ENCODE results near the gene TMEM79. TPM values are rescaled to one million over a fixed set of nuclear protein-coding genes. Genes with fewer than 3 reads are reported as not detected.
A peak's percentile ranks its signal among the peaks of the same experiment; 100 is the strongest.

The TMEM79 gene
- total RNA-seq, 1 donor from 2014 or later: 1.5 TPM

- H3K27me3 ChIP-seq (ENCODE audit: low read depth): no peaks in the 10 kb centered on the region
- no peak overlapping the region for H3K4me3 ChIP-seq
- H3K36me3 ChIP-seq: peaks cover 17% of the 10 kb centered on the region
- H3K27ac ChIP-seq (replicated peaks): no peak overlapping the region
- H3K4me1 ChIP-seq: peaks cover 19% of the 10 kb centered on the region
- no peaks in the 10 kb centered on the region for H3K9me3 ChIP-seq (replicated peaks)
- DNase-seq: no peak
- intact Hi-C loops (cut with micrococcal nuclease): no loop called here
- TF ChIP-seq, protein P1, sequence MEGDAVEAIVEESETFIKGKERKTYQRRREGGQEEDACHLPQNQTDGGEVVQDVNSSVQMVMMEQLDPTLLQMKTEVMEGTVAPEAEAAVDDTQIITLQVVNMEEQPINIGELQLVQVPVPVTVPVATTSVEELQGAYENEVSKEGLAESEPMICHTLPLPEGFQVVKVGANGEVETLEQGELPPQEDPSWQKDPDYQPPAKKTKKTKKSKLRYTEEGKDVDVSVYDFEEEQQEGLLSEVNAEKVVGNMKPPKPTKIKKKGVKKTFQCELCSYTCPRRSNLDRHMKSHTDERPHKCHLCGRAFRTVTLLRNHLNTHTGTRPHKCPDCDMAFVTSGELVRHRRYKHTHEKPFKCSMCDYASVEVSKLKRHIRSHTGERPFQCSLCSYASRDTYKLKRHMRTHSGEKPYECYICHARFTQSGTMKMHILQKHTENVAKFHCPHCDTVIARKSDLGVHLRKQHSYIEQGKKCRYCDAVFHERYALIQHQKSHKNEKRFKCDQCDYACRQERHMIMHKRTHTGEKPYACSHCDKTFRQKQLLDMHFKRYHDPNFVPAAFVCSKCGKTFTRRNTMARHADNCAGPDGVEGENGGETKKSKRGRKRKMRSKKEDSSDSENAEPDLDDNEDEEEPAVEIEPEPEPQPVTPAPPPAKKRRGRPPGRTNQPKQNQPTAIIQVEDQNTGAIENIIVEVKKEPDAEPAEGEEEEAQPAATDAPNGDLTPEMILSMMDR (IDR thresholded peaks at IDR 0.05; ENCODE audit: borderline replicate concordance): no peak
Observed at GRCh38 chr1:156289857-156290256, 5.7 kb downstream of the TMEM79 start.

GRCh38 chr1:156291226-156292061, 7.3 kb downstream of the TMEM79 start:
- H3K9me3 ChIP-seq (replicated peaks): no peaks in the 10 kb centered on the region
- H3K27me3 ChIP-seq (ENCODE audit: low read depth): no peaks in the 10 kb centered on the region
- H3K36me3 ChIP-seq: peaks cover 14% of the 10 kb centered on the region
- TF ChIP-seq, protein P1 (IDR thresholded peaks at IDR 0.05; ENCODE audit: borderline replicate concordance): no peak
- peak overlapping the region; percentile 64 for H3K4me3 ChIP-seq
- peak overlapping the region; percentile 77 for H3K27ac ChIP-seq (replicated peaks)
- peak; percentile 90 for DNase-seq
- intact Hi-C loops (cut with micrococcal nuclease): no loop called here
- H3K4me1 ChIP-seq: peaks cover 31% of the 10 kb centered on the region

- Histone ChIP-seq H3K9me3 (replicated peaks) (no peaks in the 10 kb centered on the region), H3K4me1 (peaks cover 31% of the 10 kb centered on the region), H3K27me3 (ENCODE audit: low read depth) (no peaks in the 10 kb centered on the region), H3K36me3 (peaks cover 8% of the 10 kb centered on the region), H3K4me3 (no peak overlapping the region), H3K27ac (replicated peaks) (no peak overlapping the region)
- no peak for DNase-seq
- TF ChIP-seq, protein P1 (IDR thresholded peaks at IDR 0.05; ENCODE audit: borderline replicate concordance): no peak
- intact Hi-C loops (cut with micrococcal nuclease): no loop called here
Observed at GRCh38 chr1:156293098-156293434, 8.9 kb downstream of the TMEM79 start.

DNA sequence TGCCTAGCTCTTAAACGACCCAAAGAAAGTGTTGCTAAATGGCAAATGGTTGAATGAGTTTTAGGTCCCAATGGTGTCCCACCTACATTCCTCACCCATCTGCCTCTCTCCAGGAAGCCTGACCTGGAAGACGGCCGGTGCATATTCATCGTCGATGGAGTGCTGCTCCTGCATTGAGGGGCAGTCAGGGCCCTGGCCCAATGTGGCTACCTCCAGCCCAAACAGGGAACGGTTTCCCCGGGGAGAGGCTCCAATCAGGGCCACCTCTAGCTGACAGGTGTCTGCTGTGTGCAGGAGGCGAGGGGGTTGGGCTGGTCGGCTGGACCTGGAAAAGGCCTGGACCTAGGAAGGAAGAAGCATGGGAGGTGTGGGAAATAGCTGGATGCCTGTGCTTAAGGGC, 9.8 kb downstream of the TMEM79 start:
- TF ChIP-seq, protein P1 (IDR thresholded peaks at IDR 0.05; ENCODE audit: borderline replicate concordance): no peak

DNA sequence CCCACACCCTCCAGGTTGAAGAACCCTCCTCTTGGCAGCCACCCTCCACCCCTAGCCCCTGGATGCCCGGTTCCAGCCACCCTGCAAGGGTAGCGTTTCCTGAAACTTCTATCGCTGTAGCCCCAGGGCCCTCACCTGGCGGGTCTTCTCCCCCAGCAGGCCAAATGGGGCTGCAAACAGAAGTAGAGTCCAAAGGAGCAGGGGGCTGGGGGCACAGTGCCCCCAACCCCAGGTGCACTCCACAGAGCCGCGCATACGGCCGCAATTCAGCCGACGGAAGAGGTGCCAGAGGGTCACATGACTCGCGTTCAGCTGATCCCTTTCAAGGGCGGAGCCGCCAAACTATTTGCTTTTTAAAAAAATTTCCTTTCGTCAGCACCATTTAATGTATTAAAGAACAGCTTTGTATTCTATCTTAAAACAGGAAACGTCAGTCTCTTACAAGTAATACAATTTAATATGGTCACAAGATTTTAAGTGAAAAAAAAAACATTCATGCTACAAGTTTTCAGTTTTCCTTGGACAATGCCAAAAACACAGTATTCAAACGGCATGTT, 11.3 kb downstream of the TMEM79 start, which contains the start of gene GLMP:
Gene GLMP, minus strand, starts transcription at position 289 of the 557 bp plus-strand sequence. Its CDS starts 34 bp downstream, at position 255.
- TF ChIP-seq, protein P1 (IDR thresholded peaks at IDR 0.05; ENCODE audit: borderline replicate concordance): no peak
- Histone ChIP-seq H3K27me3 (ENCODE audit: low read depth) (no peaks in the 10 kb centered on the region), H3K4me3 (peak within 1 kb of the TSS; percentile 81), H3K4me1 (peaks cover 31% of the 10 kb centered on the region), H3K9me3 (replicated peaks) (no peaks in the 10 kb centered on the region), H3K36me3 (no peaks in the 10 kb centered on the region), H3K27ac (replicated peaks) (peak within 1 kb of the TSS; percentile 66)
- intact Hi-C loops (cut with micrococcal nuclease): no loop called here
- DNase-seq: peak; percentile 65

More for the DNA sequence above, 9.8 kb downstream of the TMEM79 start:
- Histone ChIP-seq H3K27me3 (ENCODE audit: low read depth) (no peaks in the 10 kb centered on the region), H3K36me3 (peaks cover under 1% of the 10 kb centered on the region), H3K4me3 (no peak overlapping the region), H3K9me3 (replicated peaks) (no peaks in the 10 kb centered on the region), H3K4me1 (peaks cover 31% of the 10 kb centered on the region), H3K27ac (replicated peaks) (no peak overlapping the region)
- intact Hi-C loops (cut with micrococcal nuclease): no loop called here
- DNase-seq: no peak

Measured in left ventricle myocardium inferior (tissue), 1 donor.